ENCODE data around the gene WWP2.

Gene WWP2

DNA sequence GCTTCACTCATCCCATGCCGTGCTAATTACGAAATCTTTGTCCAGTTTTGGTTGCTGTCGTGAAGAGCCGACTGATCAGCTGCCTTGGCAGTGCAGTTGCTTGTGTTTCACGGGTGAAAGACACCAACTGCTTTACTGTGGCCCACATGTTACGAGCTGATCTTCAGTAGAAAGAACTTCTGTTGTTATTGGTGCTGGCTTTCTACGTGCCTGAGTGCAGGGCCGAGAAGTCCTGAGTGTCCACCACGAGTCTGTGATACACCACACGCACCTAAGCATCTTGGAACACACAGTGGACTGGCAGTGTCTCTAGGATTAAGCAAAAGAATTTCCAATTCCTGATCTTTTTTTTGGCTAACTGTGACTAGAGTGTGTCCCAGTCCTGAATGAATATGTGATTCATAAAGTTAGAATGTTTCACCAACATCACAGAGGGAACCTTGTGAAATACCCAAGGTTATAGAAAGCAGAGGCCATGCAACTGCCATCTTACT is 118.6 kb downstream of the WWP2 start:
- H4K8ac ChIP-seq (ENCODE audit: low read depth, low read length), result no peak overlapping the region
- H3K4me3 ChIP-seq (ENCODE audit: low read length), result no peak overlapping the region
- no peak overlapping the region for H3K9ac ChIP-seq (ENCODE audit: low read length)
- no CpG with 5 or more reads among the region's 10 CpGs for WGBS (ENCODE audit: extremely low coverage, insufficient coverage, low lambda C conversion rate)
- no peak for DNase-seq
- H3K79me1 ChIP-seq (ENCODE audit: low read length), result no peaks in the 10 kb centered on the region
- no peak overlapping the region for H3K4ac ChIP-seq (ENCODE audit: low read depth, low read length)
- H3K36me3 ChIP-seq (ENCODE audit: control insufficient read depth, insufficient read depth, low read length), result no peaks in the 10 kb centered on the region
- no peak overlapping the region for H2BK5ac ChIP-seq (ENCODE audit: low read length)
- no peak overlapping the region for H3K56ac ChIP-seq (ENCODE audit: low read length)
- H3K18ac ChIP-seq (ENCODE audit: low read length), result no peak overlapping the region
- no peaks in the 10 kb centered on the region for H3K79me2 ChIP-seq (ENCODE audit: control insufficient read depth, insufficient read depth, low read length)
- no peak overlapping the region for H3K23ac ChIP-seq (ENCODE audit: low read length)
- no peak overlapping the region for H2BK120ac ChIP-seq (ENCODE audit: low read depth, low read length)
- no peak overlapping the region for H3K4me2 ChIP-seq (ENCODE audit: low read length)
- no peak overlapping the region for H2BK15ac ChIP-seq (replicated peaks; ENCODE audit: low read depth)
- H2AK5ac ChIP-seq (ENCODE audit: low read length), result no peak overlapping the region
- H3K27me3 ChIP-seq (ENCODE audit: insufficient read depth, low read length, poor library complexity), result no peaks in the 10 kb centered on the region
- H4K5ac ChIP-seq (ENCODE audit: low read length), result no peak overlapping the region
- H3K27ac ChIP-seq (ENCODE audit: low read depth, low read length), result no peak overlapping the region
- H3K4me1 ChIP-seq (ENCODE audit: control insufficient read depth, low read depth, low read length), result no peaks in the 10 kb centered on the region

DNA sequence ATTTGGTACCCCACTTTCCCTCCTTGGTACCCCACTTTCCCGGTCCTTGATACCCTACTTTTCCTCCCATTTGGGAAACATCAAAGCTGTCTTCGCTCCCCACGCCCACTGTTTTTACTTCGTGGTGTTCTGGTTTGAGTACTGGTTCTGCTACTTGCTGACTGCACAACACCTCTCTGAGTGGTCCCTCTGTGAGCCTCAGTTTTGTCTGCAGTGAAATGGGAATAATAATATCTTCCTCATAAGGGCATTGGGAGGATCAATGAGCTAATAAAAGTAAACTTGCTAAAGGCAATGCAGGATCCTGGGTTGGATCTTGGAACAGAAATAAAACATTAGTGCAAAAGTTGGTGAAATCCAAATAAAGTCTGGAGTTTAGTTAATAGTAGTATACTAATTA is 119.0 kb downstream of the WWP2 start:
- WGBS (ENCODE audit: extremely low coverage, insufficient coverage, low lambda C conversion rate), result no CpG with 5 or more reads among the region's 4 CpGs
- no peak overlapping the region for H3K4ac ChIP-seq (ENCODE audit: low read depth, low read length)

DNA sequence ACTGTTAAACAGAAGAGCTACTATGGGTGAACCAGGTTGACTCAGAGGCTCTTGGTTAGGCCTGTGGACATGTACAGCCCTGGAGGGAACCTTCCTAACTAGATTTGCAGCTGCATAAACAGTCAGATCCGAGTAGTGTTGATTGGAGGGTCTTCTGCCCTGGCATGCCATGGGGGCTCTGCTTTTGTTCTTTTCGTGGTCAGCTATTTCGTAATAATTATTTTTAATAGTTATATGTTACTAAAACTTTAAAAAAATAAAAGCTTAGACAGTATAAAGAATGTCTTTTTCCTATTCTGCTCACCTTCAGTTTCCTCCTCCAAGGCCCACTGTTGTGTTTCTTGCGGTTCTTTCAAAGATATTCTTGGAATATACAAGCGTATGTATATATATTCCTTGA is 121.6 kb downstream of the WWP2 start:
- no peaks in the 10 kb centered on the region for H3K27me3 ChIP-seq (ENCODE audit: insufficient read depth, low read length, poor library complexity)
- H3K56ac ChIP-seq (ENCODE audit: low read length), result no peak overlapping the region
- no peak overlapping the region for H4K5ac ChIP-seq (ENCODE audit: low read length)
- H3K27ac ChIP-seq (ENCODE audit: low read depth, low read length), result no peak overlapping the region
- no CpG with 5 or more reads among the region's 5 CpGs for WGBS (ENCODE audit: extremely low coverage, insufficient coverage, low lambda C conversion rate)
- H3K9ac ChIP-seq (ENCODE audit: low read length), result no peak overlapping the region
- no peaks in the 10 kb centered on the region for H3K79me1 ChIP-seq (ENCODE audit: low read length)
- no peak overlapping the region for H3K23ac ChIP-seq (ENCODE audit: low read length)
- H3K79me2 ChIP-seq (ENCODE audit: control insufficient read depth, insufficient read depth, low read length), result no peaks in the 10 kb centered on the region
- H2BK5ac ChIP-seq (ENCODE audit: low read length), result no peak overlapping the region
- H3K18ac ChIP-seq (ENCODE audit: low read length), result no peak overlapping the region
- H3K4me2 ChIP-seq (ENCODE audit: low read length), result no peak overlapping the region
- no peak overlapping the region for H3K4ac ChIP-seq (ENCODE audit: low read depth, low read length)
- no peaks in the 10 kb centered on the region for H3K36me3 ChIP-seq (ENCODE audit: control insufficient read depth, insufficient read depth, low read length)
- H2BK120ac ChIP-seq (ENCODE audit: low read depth, low read length), result no peak overlapping the region
- H2AK5ac ChIP-seq (ENCODE audit: low read length), result no peak overlapping the region
- H3K4me3 ChIP-seq (ENCODE audit: low read length), result no peak overlapping the region
- no peaks in the 10 kb centered on the region for H3K4me1 ChIP-seq (ENCODE audit: control insufficient read depth, low read depth, low read length)
- no peak for DNase-seq
- no peak overlapping the region for H4K8ac ChIP-seq (ENCODE audit: low read depth, low read length)
- H2BK15ac ChIP-seq (replicated peaks; ENCODE audit: low read depth), result no peak overlapping the region

More for the DNA sequence above, 119.0 kb downstream of the WWP2 start:
- no peak overlapping the region for H2BK5ac ChIP-seq (ENCODE audit: low read length)
- H3K23ac ChIP-seq (ENCODE audit: low read length), result no peak overlapping the region
- no peak overlapping the region for H3K9ac ChIP-seq (ENCODE audit: low read length)
- H3K27ac ChIP-seq (ENCODE audit: low read depth, low read length), result no peak overlapping the region
- no peak overlapping the region for H2BK15ac ChIP-seq (replicated peaks; ENCODE audit: low read depth)
- H3K79me2 ChIP-seq (ENCODE audit: control insufficient read depth, insufficient read depth, low read length), result no peaks in the 10 kb centered on the region
- H3K36me3 ChIP-seq (ENCODE audit: control insufficient read depth, insufficient read depth, low read length), result no peaks in the 10 kb centered on the region
- no peaks in the 10 kb centered on the region for H3K4me1 ChIP-seq (ENCODE audit: control insufficient read depth, low read depth, low read length)
- H4K8ac ChIP-seq (ENCODE audit: low read depth, low read length), result no peak overlapping the region
- H3K18ac ChIP-seq (ENCODE audit: low read length), result no peak overlapping the region
- no peak for DNase-seq
- H2BK120ac ChIP-seq (ENCODE audit: low read depth, low read length), result no peak overlapping the region
- no peak overlapping the region for H3K56ac ChIP-seq (ENCODE audit: low read length)
- H4K5ac ChIP-seq (ENCODE audit: low read length), result no peak overlapping the region
- H3K27me3 ChIP-seq (ENCODE audit: insufficient read depth, low read length, poor library complexity), result no peaks in the 10 kb centered on the region
- no peak overlapping the region for H3K4me3 ChIP-seq (ENCODE audit: low read length)
- H3K79me1 ChIP-seq (ENCODE audit: low read length), result no peaks in the 10 kb centered on the region
- no peak overlapping the region for H3K4me2 ChIP-seq (ENCODE audit: low read length)
- no peak overlapping the region for H2AK5ac ChIP-seq (ENCODE audit: low read length)

DNA sequence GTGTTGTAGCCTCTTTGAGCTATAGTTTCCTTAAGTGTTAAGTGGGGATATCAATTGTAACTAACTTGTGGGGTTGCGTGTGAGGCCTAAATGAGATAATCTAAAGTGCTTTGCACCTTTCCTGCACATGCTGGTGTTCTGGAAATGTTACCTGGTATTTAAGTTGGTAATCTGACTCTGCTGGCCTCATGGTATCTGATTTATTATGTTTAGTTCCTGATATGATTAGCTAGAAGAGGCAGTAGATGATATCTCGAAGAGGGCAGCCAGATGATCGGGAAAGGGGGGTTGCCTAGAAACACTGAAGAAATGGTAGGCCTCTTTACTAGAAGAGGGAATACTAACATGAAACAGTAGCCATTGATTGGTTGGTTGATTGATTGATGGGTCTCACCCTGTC is 123.6 kb downstream of the WWP2 start:
- Histone ChIP-seq H3K27me3 (ENCODE audit: insufficient read depth, low read length, poor library complexity) (no peaks in the 10 kb centered on the region), H3K18ac (ENCODE audit: low read length) (no peak overlapping the region), H3K27ac (ENCODE audit: low read depth, low read length) (no peak overlapping the region), H4K8ac (ENCODE audit: low read depth, low read length) (no peak overlapping the region), H3K9ac (ENCODE audit: low read length) (no peak overlapping the region), H2BK5ac (ENCODE audit: low read length) (no peak overlapping the region), H3K4me2 (ENCODE audit: low read length) (no peak overlapping the region), H3K79me1 (ENCODE audit: low read length) (no peaks in the 10 kb centered on the region), H3K56ac (ENCODE audit: low read length) (no peak overlapping the region), H4K5ac (ENCODE audit: low read length) (no peak overlapping the region), H2AK5ac (ENCODE audit: low read length) (no peak overlapping the region), H2BK15ac (replicated peaks; ENCODE audit: low read depth) (no peak overlapping the region), H3K4me3 (ENCODE audit: low read length) (no peak overlapping the region), H2BK120ac (ENCODE audit: low read depth, low read length) (no peak overlapping the region), H3K23ac (ENCODE audit: low read length) (no peak overlapping the region), H3K79me2 (ENCODE audit: control insufficient read depth, insufficient read depth, low read length) (no peaks in the 10 kb centered on the region), H3K36me3 (ENCODE audit: control insufficient read depth, insufficient read depth, low read length) (no peaks in the 10 kb centered on the region), H3K4me1 (ENCODE audit: control insufficient read depth, low read depth, low read length) (peaks cover 3% of the 10 kb centered on the region), H3K4ac (ENCODE audit: low read depth, low read length) (no peak overlapping the region)
- WGBS (ENCODE audit: extremely low coverage, insufficient coverage, low lambda C conversion rate), result no CpG with 5 or more reads among the region's 3 CpGs
- DNase-seq, result peak; percentile 66

DNA sequence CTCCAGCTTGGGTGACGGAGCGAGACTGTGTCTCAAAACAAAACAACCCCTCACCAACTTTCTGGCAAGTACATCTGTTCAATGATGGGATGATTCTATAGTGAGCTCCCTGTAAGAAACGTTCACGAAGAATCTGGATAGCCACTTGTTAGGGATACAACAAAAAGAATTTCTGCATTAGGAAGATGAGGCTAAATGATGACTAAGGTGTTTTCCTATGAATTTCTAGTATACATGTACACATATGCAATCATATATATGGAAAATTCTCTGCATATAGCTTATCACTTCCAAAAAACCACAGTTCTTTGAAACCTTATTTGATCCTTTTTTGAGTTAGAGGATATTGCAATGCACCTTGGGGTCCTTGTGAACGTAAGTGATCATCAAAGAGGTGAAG is 124.6 kb downstream of the WWP2 start:
- H2AK5ac ChIP-seq (ENCODE audit: low read length), result no peak overlapping the region
- H3K56ac ChIP-seq (ENCODE audit: low read length), result no peak overlapping the region
- no peak overlapping the region for H3K27ac ChIP-seq (ENCODE audit: low read depth, low read length)
- no peaks in the 10 kb centered on the region for H3K79me1 ChIP-seq (ENCODE audit: low read length)
- H3K23ac ChIP-seq (ENCODE audit: low read length), result no peak overlapping the region
- H3K4me3 ChIP-seq (ENCODE audit: low read length), result no peak overlapping the region
- H4K8ac ChIP-seq (ENCODE audit: low read depth, low read length), result no peak overlapping the region
- H3K4me1 ChIP-seq (ENCODE audit: control insufficient read depth, low read depth, low read length), result peaks cover 3% of the 10 kb centered on the region
- no peaks in the 10 kb centered on the region for H3K79me2 ChIP-seq (ENCODE audit: control insufficient read depth, insufficient read depth, low read length)
- DNase-seq, result no peak
- H3K4ac ChIP-seq (ENCODE audit: low read depth, low read length), result no peak overlapping the region
- no peak overlapping the region for H3K9ac ChIP-seq (ENCODE audit: low read length)
- H3K27me3 ChIP-seq (ENCODE audit: insufficient read depth, low read length, poor library complexity), result no peaks in the 10 kb centered on the region
- H3K36me3 ChIP-seq (ENCODE audit: control insufficient read depth, insufficient read depth, low read length), result no peaks in the 10 kb centered on the region
- WGBS (ENCODE audit: extremely low coverage, insufficient coverage, low lambda C conversion rate), result no CpG with 5 or more reads among the region's 5 CpGs
- H3K18ac ChIP-seq (ENCODE audit: low read length), result no peak overlapping the region
- H2BK15ac ChIP-seq (replicated peaks; ENCODE audit: low read depth), result no peak overlapping the region
- H2BK5ac ChIP-seq (ENCODE audit: low read length), result no peak overlapping the region
- H3K4me2 ChIP-seq (ENCODE audit: low read length), result no peak overlapping the region
- no peak overlapping the region for H4K5ac ChIP-seq (ENCODE audit: low read length)
- no peak overlapping the region for H2BK120ac ChIP-seq (ENCODE audit: low read depth, low read length)

DNA sequence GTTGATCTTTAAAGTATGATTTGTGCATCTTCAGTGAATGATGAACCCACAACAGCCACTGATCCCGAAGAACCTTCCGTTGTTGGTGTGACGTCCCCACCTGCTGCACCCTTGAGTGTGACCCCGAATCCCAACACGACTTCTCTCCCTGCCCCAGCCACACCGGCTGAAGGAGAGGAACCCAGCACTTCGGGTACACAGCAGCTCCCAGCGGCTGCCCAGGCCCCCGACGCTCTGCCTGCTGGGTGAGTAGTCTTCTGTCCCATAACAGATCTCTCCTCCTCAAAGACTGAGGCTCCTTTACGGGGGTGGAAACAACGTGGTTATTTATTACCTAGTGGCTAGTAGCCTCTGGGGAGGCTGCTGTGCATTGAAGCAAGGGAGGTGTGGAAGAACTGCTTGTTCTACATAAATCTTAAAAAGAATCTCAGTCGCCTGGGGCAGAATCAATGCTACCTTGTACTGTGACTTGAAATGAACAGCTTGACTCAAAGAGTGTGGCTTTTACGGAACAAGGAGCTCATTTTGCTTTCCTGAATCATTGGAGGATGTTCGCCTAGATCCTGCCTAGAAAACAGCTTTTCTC is 126.0 kb downstream of the WWP2 start:
- H2BK15ac ChIP-seq (replicated peaks; ENCODE audit: low read depth), result no peak overlapping the region
- no CpG with 5 or more reads among the region's 15 CpGs for WGBS (ENCODE audit: extremely low coverage, insufficient coverage, low lambda C conversion rate)
- DNase-seq, result no peak
- no peak overlapping the region for H2AK5ac ChIP-seq (ENCODE audit: low read length)
- no peak overlapping the region for H2BK120ac ChIP-seq (ENCODE audit: low read depth, low read length)
- H2BK5ac ChIP-seq (ENCODE audit: low read length), result no peak overlapping the region
- H3K23ac ChIP-seq (ENCODE audit: low read length), result no peak overlapping the region
- H3K4me3 ChIP-seq (ENCODE audit: low read length), result no peak overlapping the region
- no peaks in the 10 kb centered on the region for H3K79me1 ChIP-seq (ENCODE audit: low read length)
- no peak overlapping the region for H4K8ac ChIP-seq (ENCODE audit: low read depth, low read length)
- no peak overlapping the region for H3K56ac ChIP-seq (ENCODE audit: low read length)
- no peaks in the 10 kb centered on the region for H3K27me3 ChIP-seq (ENCODE audit: insufficient read depth, low read length, poor library complexity)
- no peak overlapping the region for H3K4ac ChIP-seq (ENCODE audit: low read depth, low read length)
- H4K5ac ChIP-seq (ENCODE audit: low read length), result no peak overlapping the region
- H3K79me2 ChIP-seq (ENCODE audit: control insufficient read depth, insufficient read depth, low read length), result no peaks in the 10 kb centered on the region
- H3K9ac ChIP-seq (ENCODE audit: low read length), result no peak overlapping the region
- no peak overlapping the region for H3K4me2 ChIP-seq (ENCODE audit: low read length)
- H3K18ac ChIP-seq (ENCODE audit: low read length), result no peak overlapping the region
- peaks cover 3% of the 10 kb centered on the region for H3K4me1 ChIP-seq (ENCODE audit: control insufficient read depth, low read depth, low read length)
- no peaks in the 10 kb centered on the region for H3K36me3 ChIP-seq (ENCODE audit: control insufficient read depth, insufficient read depth, low read length)
- no peak overlapping the region for H3K27ac ChIP-seq (ENCODE audit: low read depth, low read length)
